H1 (cell line): ENCODE data around the gene UBE2D2. TPM values are rescaled to one million over a fixed set of nuclear protein-coding genes. Genes with fewer than 3 reads are reported as not detected.

ENCODE experiments used
- CTBP2 ChIP-seq: IDR thresholded peaks from 2 replicates; pipeline ENCODE4 v1.7.0; 2011; ENCODE audit warnings: borderline replicate concordance, mild to moderate bottlenecking, moderate library complexity, mixed read lengths, low read length; ENCODE audit not compliant: insufficient read depth, insufficient read length
- E2F6 ChIP-seq: IDR thresholded peaks from 2 replicates; pipeline ENCODE4 v1.6.1; 2012; ENCODE audit warnings: inconsistent platforms
- EGR1 ChIP-seq: IDR thresholded peaks from 2 replicates; pipeline ENCODE4 v1.6.1; 2011; ENCODE audit warnings: low read depth, low read length, borderline replicate concordance
- HDAC2 ChIP-seq, 2 experiments: fragments of 300-600 bp in 1 of 2; sonication (generic) in 1 of 2; IDR thresholded peaks; 2 replicates each; pipeline ENCODE4 v1.6.1; 2011 to 2012; ENCODE audit warnings: low read depth in 2 of 2, low read length in 2 of 2, mild to moderate bottlenecking in 2 of 2, moderate library complexity in 2 of 2, borderline replicate concordance in 1 of 2, inconsistent platforms in 1 of 2
- NRF1 ChIP-seq: IDR thresholded peaks from 2 replicates; pipeline ENCODE4 v1.6.1; 2011; ENCODE audit warnings: mild to moderate bottlenecking, low read depth, low read length, improper control_type of control experiment
- RXRA ChIP-seq: IDR thresholded peaks from 2 replicates; pipeline ENCODE4 v1.6.1; 2011; ENCODE audit warnings: low read depth, mild to moderate bottlenecking, low read length, moderate library complexity; ENCODE audit not compliant: insufficient read depth
- SRF ChIP-seq: IDR thresholded peaks from 2 replicates; pipeline ENCODE4 v1.6.1; 2011; ENCODE audit warnings: mild to moderate bottlenecking, low read depth, low read length, moderate library complexity
- TBP ChIP-seq: IDR thresholded peaks from 2 replicates; pipeline ENCODE4 v1.6.1; 2011; ENCODE audit warnings: low read depth, low read length, improper control_type of control experiment
- TEAD4 ChIP-seq: IDR thresholded peaks from 2 replicates; pipeline ENCODE4 v1.6.1; 2012; ENCODE audit warnings: low read depth, low read length, inconsistent platforms, mixed read lengths
- polyA plus RNA-seq, 7 experiments: library from polyadenylated mRNA; depleted of rRNA in 3 of 7; stranded (reverse) in 5 of 7; unstranded in 2 of 7; fragments of >200 nt in 5 of 7; fragments of 200-250 nt in 2 of 7; gene quantifications; 1 replicate in 5 of 7; 2 replicates in 1 of 7; 4 replicates in 1 of 7; pipeline versions ENCODE4 v1.2.1 to v1.2.3, GENCODE V29; 2011 to 2013; ENCODE audit warnings: missing spikeins in 2 of 7, mixed read lengths in 2 of 7
- total RNA-seq: library from RNA; stranded (reverse); fragmentation: NEBNext Ultra II Directional; extraction: Animal tissue kit (Norgen Biotek cat#: 25700); gene quantifications from 2 replicates; pipeline ENCODE4 v1.2.1, GENCODE V29; 2021
- TF ChIP-seq, protein P1 (sequence below): fragments of 300-600 bp; sonication (generic); IDR thresholded peaks from 2 replicates; pipeline ENCODE4 v1.7.1; 2012; ENCODE audit warnings: low read length, moderate library complexity, mild to moderate bottlenecking, inconsistent platforms; ENCODE audit not compliant: insufficient replicate concordance

UBE2D2 gene
- total and polyA plus RNA-seq, 2 of the 8 experiments (the other 6 are each of a cell fraction or from before 2014, with no cell fraction given), result 66.9 to 203 TPM

GRCh38 chr5:139636975-139637408 lies 75.9 kb downstream of the UBE2D2 start (continued):
- TF ChIP-seq, protein P1, sequence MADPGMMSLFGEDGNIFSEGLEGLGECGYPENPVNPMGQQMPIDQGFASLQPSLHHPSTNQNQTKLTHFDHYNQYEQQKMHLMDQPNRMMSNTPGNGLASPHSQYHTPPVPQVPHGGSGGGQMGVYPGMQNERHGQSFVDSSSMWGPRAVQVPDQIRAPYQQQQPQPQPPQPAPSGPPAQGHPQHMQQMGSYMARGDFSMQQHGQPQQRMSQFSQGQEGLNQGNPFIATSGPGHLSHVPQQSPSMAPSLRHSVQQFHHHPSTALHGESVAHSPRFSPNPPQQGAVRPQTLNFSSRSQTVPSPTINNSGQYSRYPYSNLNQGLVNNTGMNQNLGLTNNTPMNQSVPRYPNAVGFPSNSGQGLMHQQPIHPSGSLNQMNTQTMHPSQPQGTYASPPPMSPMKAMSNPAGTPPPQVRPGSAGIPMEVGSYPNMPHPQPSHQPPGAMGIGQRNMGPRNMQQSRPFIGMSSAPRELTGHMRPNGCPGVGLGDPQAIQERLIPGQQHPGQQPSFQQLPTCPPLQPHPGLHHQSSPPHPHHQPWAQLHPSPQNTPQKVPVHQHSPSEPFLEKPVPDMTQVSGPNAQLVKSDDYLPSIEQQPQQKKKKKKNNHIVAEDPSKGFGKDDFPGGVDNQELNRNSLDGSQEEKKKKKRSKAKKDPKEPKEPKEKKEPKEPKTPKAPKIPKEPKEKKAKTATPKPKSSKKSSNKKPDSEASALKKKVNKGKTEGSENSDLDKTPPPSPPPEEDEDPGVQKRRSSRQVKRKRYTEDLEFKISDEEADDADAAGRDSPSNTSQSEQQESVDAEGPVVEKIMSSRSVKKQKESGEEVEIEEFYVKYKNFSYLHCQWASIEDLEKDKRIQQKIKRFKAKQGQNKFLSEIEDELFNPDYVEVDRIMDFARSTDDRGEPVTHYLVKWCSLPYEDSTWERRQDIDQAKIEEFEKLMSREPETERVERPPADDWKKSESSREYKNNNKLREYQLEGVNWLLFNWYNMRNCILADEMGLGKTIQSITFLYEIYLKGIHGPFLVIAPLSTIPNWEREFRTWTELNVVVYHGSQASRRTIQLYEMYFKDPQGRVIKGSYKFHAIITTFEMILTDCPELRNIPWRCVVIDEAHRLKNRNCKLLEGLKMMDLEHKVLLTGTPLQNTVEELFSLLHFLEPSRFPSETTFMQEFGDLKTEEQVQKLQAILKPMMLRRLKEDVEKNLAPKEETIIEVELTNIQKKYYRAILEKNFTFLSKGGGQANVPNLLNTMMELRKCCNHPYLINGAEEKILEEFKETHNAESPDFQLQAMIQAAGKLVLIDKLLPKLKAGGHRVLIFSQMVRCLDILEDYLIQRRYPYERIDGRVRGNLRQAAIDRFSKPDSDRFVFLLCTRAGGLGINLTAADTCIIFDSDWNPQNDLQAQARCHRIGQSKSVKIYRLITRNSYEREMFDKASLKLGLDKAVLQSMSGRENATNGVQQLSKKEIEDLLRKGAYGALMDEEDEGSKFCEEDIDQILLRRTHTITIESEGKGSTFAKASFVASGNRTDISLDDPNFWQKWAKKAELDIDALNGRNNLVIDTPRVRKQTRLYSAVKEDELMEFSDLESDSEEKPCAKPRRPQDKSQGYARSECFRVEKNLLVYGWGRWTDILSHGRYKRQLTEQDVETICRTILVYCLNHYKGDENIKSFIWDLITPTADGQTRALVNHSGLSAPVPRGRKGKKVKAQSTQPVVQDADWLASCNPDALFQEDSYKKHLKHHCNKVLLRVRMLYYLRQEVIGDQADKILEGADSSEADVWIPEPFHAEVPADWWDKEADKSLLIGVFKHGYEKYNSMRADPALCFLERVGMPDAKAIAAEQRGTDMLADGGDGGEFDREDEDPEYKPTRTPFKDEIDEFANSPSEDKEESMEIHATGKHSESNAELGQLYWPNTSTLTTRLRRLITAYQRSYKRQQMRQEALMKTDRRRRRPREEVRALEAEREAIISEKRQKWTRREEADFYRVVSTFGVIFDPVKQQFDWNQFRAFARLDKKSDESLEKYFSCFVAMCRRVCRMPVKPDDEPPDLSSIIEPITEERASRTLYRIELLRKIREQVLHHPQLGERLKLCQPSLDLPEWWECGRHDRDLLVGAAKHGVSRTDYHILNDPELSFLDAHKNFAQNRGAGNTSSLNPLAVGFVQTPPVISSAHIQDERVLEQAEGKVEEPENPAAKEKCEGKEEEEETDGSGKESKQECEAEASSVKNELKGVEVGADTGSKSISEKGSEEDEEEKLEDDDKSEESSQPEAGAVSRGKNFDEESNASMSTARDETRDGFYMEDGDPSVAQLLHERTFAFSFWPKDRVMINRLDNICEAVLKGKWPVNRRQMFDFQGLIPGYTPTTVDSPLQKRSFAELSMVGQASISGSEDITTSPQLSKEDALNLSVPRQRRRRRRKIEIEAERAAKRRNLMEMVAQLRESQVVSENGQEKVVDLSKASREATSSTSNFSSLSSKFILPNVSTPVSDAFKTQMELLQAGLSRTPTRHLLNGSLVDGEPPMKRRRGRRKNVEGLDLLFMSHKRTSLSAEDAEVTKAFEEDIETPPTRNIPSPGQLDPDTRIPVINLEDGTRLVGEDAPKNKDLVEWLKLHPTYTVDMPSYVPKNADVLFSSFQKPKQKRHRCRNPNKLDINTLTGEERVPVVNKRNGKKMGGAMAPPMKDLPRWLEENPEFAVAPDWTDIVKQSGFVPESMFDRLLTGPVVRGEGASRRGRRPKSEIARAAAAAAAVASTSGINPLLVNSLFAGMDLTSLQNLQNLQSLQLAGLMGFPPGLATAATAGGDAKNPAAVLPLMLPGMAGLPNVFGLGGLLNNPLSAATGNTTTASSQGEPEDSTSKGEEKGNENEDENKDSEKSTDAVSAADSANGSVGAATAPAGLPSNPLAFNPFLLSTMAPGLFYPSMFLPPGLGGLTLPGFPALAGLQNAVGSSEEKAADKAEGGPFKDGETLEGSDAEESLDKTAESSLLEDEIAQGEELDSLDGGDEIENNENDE, result no peak
- TF ChIP-seq TBP (no peak), SRF (no peak), RXRA (no peak), TEAD4 (no peak), HDAC2 (IDR thresholded peaks at IDR 0.05; ENCODE audit: borderline replicate concordance in 1 of 2, low read depth in 2 of 2, low read length in 2 of 2) (no peak), E2F6 (no peak), EGR1 (no peak), CTBP2 (no peak), NRF1 (no peak)
